Activated effector memory CD4-positive, alpha-beta T cell treated with Interleukin-2 at 50 U/mL for 16 hours (primary cell): ENCODE measurements around the gene CACNA2D1.
"Not testable (repeated sequence)": the region's sequence is repeated elsewhere in the genome, so short reads cannot be mapped to it uniquely, and the experiment has no call there.

Experiments used
- DNase-seq: peaks from one replicate; pipeline ENCODE4 v3.0.0-alpha.2; 2020

The CACNA2D1 gene

GRCh38 chr7:82433507-82433906 lies 10.1 kb downstream of the CACNA2D1 start:
- DNase-seq: no peak

GRCh38 chr7:82432743-82433142 lies 10.8 kb downstream of the CACNA2D1 start:
- DNase-seq: not testable (repeated sequence)

DNA sequence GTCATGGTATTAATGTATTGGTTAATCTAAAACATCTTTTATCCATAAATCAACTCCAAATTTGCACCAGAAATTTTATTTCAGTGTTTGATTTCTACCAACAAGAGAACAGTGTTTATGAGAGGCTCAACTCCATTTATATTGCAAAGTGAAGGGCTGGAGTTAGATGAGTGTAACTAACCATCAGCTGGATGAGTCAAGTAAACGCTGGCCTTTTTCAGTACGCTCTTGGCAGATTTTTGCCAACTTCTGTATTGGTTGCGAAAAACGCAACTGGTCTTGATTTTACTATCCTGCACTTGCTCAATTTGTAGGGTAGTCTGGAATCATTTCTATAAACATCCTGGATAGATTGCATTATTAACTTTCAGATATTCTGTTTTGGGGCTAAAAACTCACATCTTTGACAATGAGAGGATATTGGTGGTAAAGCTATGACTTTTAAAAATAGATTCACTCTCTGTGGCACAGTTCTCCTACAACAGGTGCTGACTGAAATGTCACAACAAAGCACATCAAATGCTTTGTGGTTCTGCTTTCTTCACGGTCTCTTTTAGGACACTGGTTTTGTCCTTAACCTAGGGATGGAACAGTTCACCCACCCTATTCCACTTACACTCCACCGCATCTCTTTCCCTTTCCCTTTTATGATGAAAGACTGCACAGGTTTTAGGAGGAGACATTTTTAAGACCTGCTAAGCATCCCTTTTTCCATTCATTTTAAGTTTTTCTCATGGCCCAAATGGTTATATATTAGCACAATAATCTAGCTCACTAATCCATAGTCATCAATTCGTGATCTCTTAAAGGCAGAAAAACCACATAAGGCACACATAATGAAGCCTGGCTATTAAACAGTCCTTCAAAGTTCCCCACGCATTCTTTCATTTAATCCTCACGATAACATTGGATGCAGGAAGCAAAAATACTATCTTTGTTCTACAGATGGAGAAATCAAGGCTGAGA lies 12.8 kb downstream of the CACNA2D1 start:
- no peak for DNase-seq

DNA sequence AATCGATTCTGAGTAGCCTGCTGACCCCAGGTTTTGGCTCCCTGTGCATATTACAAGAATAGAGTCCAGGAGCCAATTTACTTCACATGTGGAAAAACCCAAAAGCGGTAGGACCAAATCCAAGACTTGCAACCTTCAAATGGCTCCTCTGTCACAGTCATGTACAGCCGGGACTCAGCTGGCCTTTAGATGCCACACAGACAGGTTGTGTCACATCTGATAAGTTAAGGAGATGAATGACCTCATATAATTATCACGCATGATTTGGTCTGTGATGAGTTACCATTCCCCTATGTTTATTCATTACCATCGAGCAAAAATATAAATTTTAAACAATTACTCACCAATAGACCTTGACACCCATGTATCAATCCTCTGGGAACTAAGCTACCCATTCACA lies 14.2 kb downstream of the CACNA2D1 start:
- no peak for DNase-seq

- DNase-seq: no peak
Observed at GRCh38 chr7:82428186-82428961, 15.2 kb downstream of the CACNA2D1 start.

DNA sequence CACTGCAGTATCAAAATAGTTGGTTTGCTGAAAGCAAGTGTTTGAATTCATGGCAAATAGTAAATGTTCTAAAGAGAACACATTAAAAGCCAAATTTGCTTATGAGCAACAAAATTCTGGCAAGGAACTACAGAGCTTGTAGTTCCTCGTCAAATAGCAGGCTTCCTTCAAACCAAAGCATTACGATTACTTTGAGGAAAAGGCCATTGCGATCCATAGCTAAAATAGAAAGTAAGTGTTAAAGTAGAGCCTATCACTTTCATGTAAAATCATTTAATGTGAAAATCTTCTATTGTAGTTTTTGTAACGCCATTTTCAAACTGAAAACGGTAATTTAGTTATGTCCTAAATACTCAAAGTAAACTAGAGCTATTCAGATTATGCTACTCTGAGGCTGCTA lies 20.1 kb downstream of the CACNA2D1 start:
- no peak for DNase-seq

DNA sequence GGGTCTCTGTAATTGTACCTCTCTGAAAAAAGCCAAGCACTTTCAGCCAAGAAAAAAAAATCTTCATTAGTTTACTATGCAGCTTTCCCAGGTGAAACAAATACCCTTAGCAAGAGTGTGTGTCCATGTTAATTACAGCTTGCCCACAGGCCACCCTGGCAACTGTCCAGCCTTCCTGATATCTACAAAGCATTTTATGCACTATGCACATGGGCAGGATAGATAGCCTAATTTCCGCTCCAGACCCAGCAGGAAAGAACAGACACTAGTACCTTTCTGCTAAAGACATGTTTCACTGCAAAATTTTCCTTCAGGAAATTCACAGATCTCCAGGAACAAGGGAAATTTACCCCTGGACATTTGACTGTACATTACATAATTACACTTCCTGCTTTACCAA lies 24.4 kb downstream of the CACNA2D1 start:
- DNase-seq: no peak

DNA sequence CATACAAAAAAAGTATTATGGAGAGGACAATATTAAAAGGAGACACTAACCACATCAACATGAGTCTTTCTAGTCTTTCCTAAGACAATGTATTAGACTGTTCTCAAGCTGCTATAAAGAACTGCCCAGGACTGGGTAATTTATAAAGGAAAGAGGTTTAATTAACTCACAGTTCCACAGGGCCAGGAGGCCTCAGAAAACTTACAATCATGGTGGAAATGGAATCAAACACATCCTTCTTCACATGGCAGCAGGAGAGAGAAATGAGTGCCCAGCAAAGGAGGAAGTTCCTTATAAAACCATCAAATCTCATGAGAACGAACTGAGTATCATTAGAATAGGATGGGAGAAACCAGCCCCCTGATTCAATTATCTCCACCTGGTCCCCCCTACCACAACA lies 25.7 kb downstream of the CACNA2D1 start:
- DNase-seq: no peak

- DNase-seq: no peak
Observed at GRCh38 chr7:82416402-82416801, 27.2 kb downstream of the CACNA2D1 start.

GRCh38 chr7:82414389-82414788 lies 29.2 kb downstream of the CACNA2D1 start:
- DNase-seq: no peak

- no peak for DNase-seq
Observed at GRCh38 chr7:82413237-82413636, 30.3 kb downstream of the CACNA2D1 start.

GRCh38 chr7:82411732-82412131 lies 31.8 kb downstream of the CACNA2D1 start:
- DNase-seq: no peak

DNA sequence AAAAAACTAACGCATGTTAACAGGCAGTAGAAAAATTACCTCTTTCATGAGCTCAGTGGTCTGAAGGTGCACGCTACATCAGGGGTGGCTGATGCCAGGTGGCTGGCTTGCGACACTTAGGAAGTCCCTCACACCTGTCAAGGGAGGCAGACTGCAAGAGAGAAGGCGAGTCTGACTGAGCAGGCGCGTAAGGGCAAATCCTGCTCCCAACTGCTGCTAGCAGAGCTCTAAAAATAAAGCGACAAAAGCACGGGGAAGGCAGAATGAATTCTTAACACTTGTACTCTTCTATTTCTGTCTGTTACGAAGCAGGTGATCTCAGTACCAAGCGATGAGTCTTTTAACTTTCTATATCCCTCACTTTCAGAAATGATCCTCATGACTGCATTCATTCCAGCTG lies 33.1 kb downstream of the CACNA2D1 start:
- DNase-seq: no peak

- DNase-seq: no peak
Observed at GRCh38 chr7:82406937-82407336, 36.6 kb downstream of the CACNA2D1 start.

DNA sequence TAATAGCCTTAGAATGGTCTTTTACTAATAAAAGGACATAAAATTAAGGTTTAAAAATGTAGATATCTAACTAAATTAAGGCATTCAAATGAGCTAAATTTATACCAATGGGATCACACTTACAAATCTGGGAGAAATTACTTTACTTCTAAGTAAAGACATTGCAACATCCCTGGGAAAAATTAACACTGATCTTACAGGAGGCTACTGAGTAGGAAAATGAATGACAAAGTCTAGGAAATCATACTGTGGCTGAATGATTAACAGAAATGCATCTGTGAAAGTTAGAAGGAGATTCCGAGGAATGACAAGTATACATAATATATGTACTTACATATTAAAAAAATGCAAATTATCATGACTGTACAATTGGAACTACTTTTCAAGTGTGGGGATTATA lies 38.3 kb downstream of the CACNA2D1 start:
- DNase-seq: no peak

- no peak for DNase-seq
Observed at GRCh38 chr7:82404652-82405051, 38.9 kb downstream of the CACNA2D1 start.

DNA sequence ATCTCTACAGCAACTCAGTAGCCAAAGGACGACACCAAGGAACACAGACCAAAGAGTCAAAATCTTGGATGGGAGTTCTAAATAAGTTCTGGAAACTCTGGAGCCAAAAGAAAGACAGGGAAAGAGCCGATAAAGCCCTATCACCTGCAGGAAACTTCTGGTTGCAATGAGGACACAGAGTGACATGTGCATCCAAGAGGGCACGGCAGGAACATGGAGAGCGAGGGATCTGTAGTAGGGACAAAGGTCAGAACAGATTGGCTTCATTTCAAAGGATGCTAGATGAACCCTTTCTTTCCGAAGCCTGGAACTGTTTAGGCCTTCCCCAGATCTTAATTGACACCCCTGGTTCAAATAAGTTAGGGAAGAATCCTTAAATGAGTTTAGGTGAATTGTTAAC lies 39.5 kb downstream of the CACNA2D1 start:
- no peak for DNase-seq

DNA sequence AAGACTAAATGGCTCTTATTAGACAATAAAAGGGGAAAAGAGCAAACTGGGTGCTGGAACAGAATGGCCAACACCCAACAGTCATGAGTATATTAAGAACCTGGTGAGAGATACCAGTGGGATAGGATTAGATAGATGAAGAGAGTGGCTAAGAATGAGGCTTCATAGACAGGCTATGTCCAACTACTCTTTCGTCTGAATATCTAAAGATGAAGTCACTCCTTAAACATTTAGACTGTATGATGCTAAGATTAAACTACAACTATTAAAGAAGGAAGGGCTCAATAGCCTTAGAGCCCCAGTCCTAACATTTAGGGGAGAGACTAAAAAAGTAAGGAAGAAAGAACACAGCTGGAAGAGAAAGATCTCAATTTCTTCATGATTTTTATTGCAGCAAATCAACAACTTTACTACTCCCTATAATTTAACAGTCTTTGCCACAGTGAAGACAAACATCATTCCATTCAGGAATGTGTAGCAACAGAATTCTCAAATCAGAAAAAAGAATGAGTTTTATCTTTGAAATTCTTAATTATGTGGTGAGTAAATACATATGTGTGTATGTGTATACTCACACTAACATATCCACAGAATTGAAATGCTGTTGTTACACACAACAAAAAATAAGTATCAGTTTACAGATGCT lies 45.6 kb downstream of the CACNA2D1 start:
- no peak for DNase-seq

GRCh38 chr7:82396343-82396742 lies 47.2 kb downstream of the CACNA2D1 start:
- DNase-seq: no peak

DNA sequence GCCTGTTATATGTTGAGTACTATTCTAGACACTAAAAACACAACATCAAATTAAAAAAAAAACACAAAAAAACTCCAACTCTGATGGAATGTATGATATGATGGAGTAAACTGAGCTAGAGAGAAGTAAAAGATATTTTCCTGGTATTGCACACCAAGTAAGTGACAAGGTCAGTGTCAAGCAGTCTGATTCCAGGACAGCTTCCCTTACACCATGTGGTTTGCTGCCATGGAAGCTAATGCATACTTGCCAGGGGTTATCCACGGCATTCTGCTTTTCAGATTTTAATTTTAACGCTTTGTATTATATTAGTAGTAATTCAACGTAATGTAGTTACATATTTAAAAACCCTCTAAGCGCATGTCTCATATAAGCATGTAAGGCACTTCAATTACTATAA lies 48.4 kb downstream of the CACNA2D1 start:
- DNase-seq: no peak

DNA sequence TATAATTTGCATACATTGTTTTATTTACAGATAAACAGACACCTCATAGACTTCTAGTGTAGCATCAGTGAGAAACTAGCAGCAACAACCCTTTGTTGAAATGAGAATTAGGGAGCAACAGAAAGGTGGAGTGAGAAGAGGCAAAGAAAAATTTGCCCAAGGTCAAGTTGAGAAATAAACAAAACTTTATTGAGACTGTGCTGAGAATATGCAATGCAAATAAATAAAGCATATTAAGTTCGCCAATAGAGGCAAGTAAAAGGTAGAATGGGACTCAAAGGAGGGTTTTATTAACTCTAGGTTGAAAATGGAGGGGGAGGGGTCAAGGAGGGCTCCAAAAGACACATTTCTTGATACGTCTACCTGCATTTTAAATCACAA lies 49.7 kb downstream of the CACNA2D1 start:
- no peak for DNase-seq

- DNase-seq: no peak
Observed at GRCh38 chr7:82393076-82393839, 50.3 kb downstream of the CACNA2D1 start.

GRCh38 chr7:82390936-82391335 lies 52.6 kb downstream of the CACNA2D1 start:
- DNase-seq: no peak
